ENCODE measurements around the gene AKAP8.
A peak's percentile ranks its signal among the peaks of the same experiment; 100 is the strongest.
"Not testable (repeated sequence)": the region's sequence is repeated elsewhere in the genome, so short reads cannot be mapped to it uniquely, and the experiment has no call there.

The AKAP8 gene

GRCh38 chr19:15403151-15403531 is 23.6 kb upstream of the AKAP8 start:
- no peak for DNase-seq

- no peak for DNase-seq
Observed at GRCh38 chr19:15402411-15403150, 23.0 kb upstream of the AKAP8 start.

- DNase-seq, result no peak
Observed at GRCh38 chr19:15401397-15401710, 21.8 kb upstream of the AKAP8 start.

GRCh38 chr19:15400521-15401396 is 21.2 kb upstream of the AKAP8 start:
- DNase-seq, result no peak

- no peak for DNase-seq
Observed at GRCh38 chr19:15399635-15400034, 20.0 kb upstream of the AKAP8 start.

GRCh38 chr19:15399234-15399515 is 19.6 kb upstream of the AKAP8 start:
- DNase-seq, result no peak

- no peak for DNase-seq
Observed at GRCh38 chr19:15398501-15399233, 19.1 kb upstream of the AKAP8 start.

- no peak for DNase-seq
Observed at GRCh38 chr19:15397782-15398181, 18.2 kb upstream of the AKAP8 start.

- no peak for DNase-seq
Observed at GRCh38 chr19:15397236-15397635, 17.6 kb upstream of the AKAP8 start.

- DNase-seq, result no peak
Observed at GRCh38 chr19:15396436-15396835, 16.8 kb upstream of the AKAP8 start.

- DNase-seq, result not testable (repeated sequence)
Observed at GRCh38 chr19:15395251-15395650, 15.7 kb upstream of the AKAP8 start.

- no peak for DNase-seq
Observed at GRCh38 chr19:15394426-15394825, 14.8 kb upstream of the AKAP8 start.

- no peak for DNase-seq
Observed at GRCh38 chr19:15393963-15394362, 14.4 kb upstream of the AKAP8 start.

- DNase-seq, result no peak
Observed at GRCh38 chr19:15390814-15391213, 11.2 kb upstream of the AKAP8 start.

GRCh38 chr19:15381864-15382263 is 2.3 kb upstream of the AKAP8 start:
- DNase-seq, result no peak

GRCh38 chr19:15381429-15381828 is 1.8 kb upstream of the AKAP8 start:
- no peak for DNase-seq

- DNase-seq, result peak; percentile 78
Observed at GRCh38 chr19:15379999-15380647, 536 bp upstream of the AKAP8 start.

GRCh38 chr19:15378534-15379082 is 979 bp downstream of the AKAP8 start:
- peak; percentile 14 for DNase-seq

GRCh38 chr19:15374796-15375440 is 4.7 kb downstream of the AKAP8 start:
- no peak for DNase-seq

GRCh38 chr19:15374105-15374651 is 5.4 kb downstream of the AKAP8 start:
- no peak for DNase-seq

- no peak for DNase-seq
Observed at GRCh38 chr19:15373644-15374043, 5.9 kb downstream of the AKAP8 start.

- no peak for DNase-seq
Observed at GRCh38 chr19:15372891-15373301, 6.7 kb downstream of the AKAP8 start.
